GM23338 (cell line): ENCODE measurements around the gene CXXC5. TPM values are rescaled to one million over a fixed set of nuclear protein-coding genes. Genes with fewer than 3 reads are reported as not detected.
A peak's percentile ranks its signal among the peaks of the same experiment; 100 is the strongest.

Experiments used
- ATAC-seq: fragments of 200-7000 bp; cut with Tn5 transposase; 3 replicates; pipeline ENCODE4 v1.9.1; 2020
- DNase-seq: peaks from one replicate; pipeline ENCODE4 v3.0.0-alpha.2; 2015; ENCODE audit warnings: low spot score
- H2AFZ ChIP-seq: fragments of 200-600 bp; sonication (generic); 2 replicates; pipeline ENCODE4 v1.8.0; 2016; ENCODE audit warnings: antibody characterized with exemption, mild to moderate bottlenecking, moderate library complexity
- H3F3A ChIP-seq: fragments of 200-600 bp; sonication (generic); replicated peaks from 2 replicates; pipeline ENCODE4 v1.8.0; 2017; ENCODE audit warnings: antibody characterized with exemption, mixed run types, low read depth
- H3K27ac ChIP-seq: fragments of 200-600 bp; sonication (generic); 2 replicates; pipeline ENCODE4 v1.6.1; 2016; ENCODE audit warnings: low read depth
- H3K27me3 ChIP-seq: fragments of 200-600 bp; sonication (generic); 2 replicates; pipeline ENCODE4 v1.8.0; 2016; ENCODE audit warnings: mild to moderate bottlenecking, mixed run types, moderate library complexity; ENCODE audit not compliant: insufficient read depth
- H3K36me3 ChIP-seq: fragments of 200-600 bp; sonication (generic); 2 replicates; pipeline ENCODE4 v1.8.0; 2016; ENCODE audit warnings: mild to moderate bottlenecking; ENCODE audit not compliant: insufficient read depth
- H3K4me1 ChIP-seq: fragments of 200-600 bp; sonication (generic); 2 replicates; pipeline ENCODE4 v1.8.0; 2016; ENCODE audit warnings: mild to moderate bottlenecking, moderate library complexity; ENCODE audit not compliant: insufficient read depth
- H3K4me2 ChIP-seq: fragments of 200-600 bp; sonication (generic); 2 replicates; pipeline ENCODE4 v1.7.1; 2017; ENCODE audit warnings: mixed run types
- H3K4me3 ChIP-seq: fragments of 200-600 bp; sonication (generic); 2 replicates; pipeline ENCODE4 v1.6.1; 2016; ENCODE audit warnings: mixed run types
- H3K79me2 ChIP-seq: fragments of 200-600 bp; sonication (generic); replicated peaks from 2 replicates; pipeline ENCODE4 v1.8.0; 2017; ENCODE audit warnings: mild to moderate bottlenecking; ENCODE audit not compliant: insufficient read depth
- H3K9me2 ChIP-seq: fragments of 200-600 bp; sonication (generic); 2 replicates; pipeline ENCODE4 v1.8.0; 2017; ENCODE audit not compliant: insufficient read depth
- H4K20me1 ChIP-seq: fragments of 200-600 bp; sonication (generic); replicated peaks from 2 replicates; pipeline ENCODE4 v1.8.0; 2017; ENCODE audit warnings: mild to moderate bottlenecking; ENCODE audit not compliant: insufficient read depth
- H3K27ac Mint-ChIP-seq: 2 replicates; pipeline ENCODE4 v1.8.0; 2020; ENCODE audit warnings: inconsistent platforms, mild to moderate bottlenecking, moderate library complexity, mixed read lengths
- H3K27me3 Mint-ChIP-seq: 3 replicates; pipeline ENCODE4 v1.8.0; 2022; ENCODE audit warnings: low read depth, mild to moderate bottlenecking, moderate library complexity, mixed read lengths, inconsistent platforms; ENCODE audit not compliant: insufficient read depth, poor library complexity
- H3K36me3 Mint-ChIP-seq: 3 replicates; pipeline ENCODE4 v1.8.0; 2021; ENCODE audit warnings: low read depth, mild to moderate bottlenecking, inconsistent platforms, moderate library complexity, mixed read lengths
- H3K4me1 Mint-ChIP-seq: 3 replicates; pipeline ENCODE4 v1.8.0; 2020; ENCODE audit warnings: mild to moderate bottlenecking, inconsistent platforms, mixed read lengths
- H3K4me3 Mint-ChIP-seq: 3 replicates; pipeline ENCODE4 v1.8.0; 2021; ENCODE audit warnings: moderate library complexity, mild to moderate bottlenecking, inconsistent platforms, mixed read lengths
- H3K9me3 Mint-ChIP-seq: 3 replicates; pipeline ENCODE4 v1.8.0; 2020; ENCODE audit warnings: moderate library complexity, mild to moderate bottlenecking, inconsistent platforms, mixed read lengths
- CREB1 ChIP-seq: fragments of 250-450 bp; sonication (Bioruptor Pico); IDR thresholded peaks from 2 replicates; pipeline ENCODE4 v1.5.0; 2020; ENCODE audit warnings: low read depth, mild to moderate bottlenecking, moderate library complexity
- CTCF ChIP-seq, 2 experiments: fragments of 200-600 bp in 1 of 2; sonication (generic) in 1 of 2; conservative IDR thresholded peaks; 2 replicates each; pipeline versions ENCODE4 v1.5.1 to v1.6.1; 2016 to 2017; ENCODE audit warnings: antibody characterized with exemption in 2 of 2, low read depth in 2 of 2, mild to moderate bottlenecking in 2 of 2, moderate library complexity in 1 of 2
- ETS1 ChIP-seq: IDR thresholded peaks from 2 replicates; pipeline ENCODE4 v1.6.1; 2016; ENCODE audit warnings: antibody characterized with exemption
- EZH2 ChIP-seq: fragments of 200-600 bp; sonication (generic); IDR thresholded peaks from one replicate; pipeline ENCODE4 v1.8.0; 2017; ENCODE audit warnings: antibody characterized with exemption, mild to moderate bottlenecking, low read depth; ENCODE audit not compliant: unreplicated experiment
- EZH2phosphoT487 ChIP-seq: fragments of 200-600 bp; sonication (generic); IDR thresholded peaks from one replicate; pipeline ENCODE4 v1.8.1; 2018; ENCODE audit warnings: antibody characterized with exemption; ENCODE audit not compliant: unreplicated experiment
- JUNB ChIP-seq: IDR thresholded peaks from one replicate; pipeline ENCODE4 v1.6.1; 2016; ENCODE audit warnings: antibody characterized with exemption; ENCODE audit not compliant: unreplicated experiment
- NANOG ChIP-seq: IDR thresholded peaks from 2 replicates; pipeline ENCODE4 v1.6.1; 2016; ENCODE audit warnings: antibody characterized with exemption, borderline replicate concordance
- POLR2AphosphoS5 ChIP-seq: IDR thresholded peaks from 2 replicates; pipeline ENCODE4 v1.6.1; 2016; ENCODE audit warnings: antibody characterized with exemption, low read depth
- REST ChIP-seq: IDR thresholded peaks from one replicate; pipeline ENCODE4 v1.6.1; 2018; ENCODE audit warnings: antibody characterized with exemption; ENCODE audit not compliant: unreplicated experiment
- STAT1 ChIP-seq: IDR thresholded peaks from one replicate; pipeline ENCODE4 v1.6.1; 2016; ENCODE audit warnings: antibody characterized with exemption; ENCODE audit not compliant: unreplicated experiment
- ZNF114 ChIP-seq: fragments of 250-450 bp; sonication (Bioruptor Pico); IDR thresholded peaks from 2 replicates; pipeline ENCODE4 v1.5.0; 2020; ENCODE audit warnings: mild to moderate bottlenecking, moderate library complexity
- ZNF331 ChIP-seq: fragments of 250-450 bp; sonication (Bioruptor Pico); IDR thresholded peaks from 2 replicates; pipeline ENCODE4 v1.5.0; 2020; ENCODE audit warnings: low read depth, mild to moderate bottlenecking, moderate library complexity
- polyA plus RNA-seq: library from polyadenylated mRNA; unstranded; fragments of >200 nt; fragmentation: Nextera tagmentation; extraction: Ambion mirVana; gene quantifications from 2 replicates; pipeline ENCODE4 v1.2.1, GENCODE V29; 2016
- total RNA-seq: library from RNA; depleted of rRNA; stranded (reverse); fragments of >200 nt; shearing (Covaris generic); gene quantifications from 2 replicates; pipeline ENCODE4 v1.2.3, GENCODE V29; 2014
- TF ChIP-seq, protein P1 (sequence below): fragments of 250-450 bp; sonication (Bioruptor Pico); IDR thresholded peaks from 2 replicates; pipeline ENCODE4 v1.5.0; 2020; ENCODE audit warnings: mild to moderate bottlenecking, moderate library complexity

Gene CXXC5
- total and polyA plus RNA-seq, 2 experiments from 2014 or later, result 63.3 to 111 TPM

GRCh38 chr5:139678751-139679750, 30.9 kb downstream of the CXXC5 start:
- Mint-ChIP-seq H3K4me1 (peaks cover 57% of the 10 kb centered on the region), H3K27ac (no peak overlapping the region), H3K4me3 (no peak overlapping the region), H3K27me3 (peaks cover 26% of the 10 kb centered on the region), H3K9me3 (no peaks in the 10 kb centered on the region), H3K36me3 (peaks cover 41% of the 10 kb centered on the region)
- no peak for DNase-seq
- H3K79me2 ChIP-seq, result peaks cover 40% of the 10 kb centered on the region
- no peak overlapping the region for H3K4me2 ChIP-seq
- H4K20me1 ChIP-seq, result peaks cover 47% of the 10 kb centered on the region
- ATAC-seq, result peak; percentile 28
- no peak overlapping the region for H2AFZ ChIP-seq
- H3K4me1 ChIP-seq, result peaks cover 28% of the 10 kb centered on the region
- H3K27ac ChIP-seq, result no peak overlapping the region
- H3K4me3 ChIP-seq, result no peak overlapping the region
- no peaks in the 10 kb centered on the region for H3K9me2 ChIP-seq
- no peaks in the 10 kb centered on the region for H3K27me3 ChIP-seq
- H3K36me3 ChIP-seq, result no peaks in the 10 kb centered on the region; the same call in 1 of the 2 replicates
- TF ChIP-seq REST (no peak), NANOG (no peak), ETS1 (no peak), CREB1 (CRISPR knock-in tag) (no peak), ZNF331 (CRISPR knock-in tag) (no peak), STAT1 (no peak), JUNB (no peak), EZH2phosphoT487 (no peak), ZNF114 (CRISPR knock-in tag) (no peak), EZH2 (no peak), POLR2AphosphoS5 (no peak), CTCF (conservative IDR thresholded peaks at IDR 0.05; ENCODE audit: low read depth in 2 of 2) (no peak)
- TF ChIP-seq, protein P1, sequence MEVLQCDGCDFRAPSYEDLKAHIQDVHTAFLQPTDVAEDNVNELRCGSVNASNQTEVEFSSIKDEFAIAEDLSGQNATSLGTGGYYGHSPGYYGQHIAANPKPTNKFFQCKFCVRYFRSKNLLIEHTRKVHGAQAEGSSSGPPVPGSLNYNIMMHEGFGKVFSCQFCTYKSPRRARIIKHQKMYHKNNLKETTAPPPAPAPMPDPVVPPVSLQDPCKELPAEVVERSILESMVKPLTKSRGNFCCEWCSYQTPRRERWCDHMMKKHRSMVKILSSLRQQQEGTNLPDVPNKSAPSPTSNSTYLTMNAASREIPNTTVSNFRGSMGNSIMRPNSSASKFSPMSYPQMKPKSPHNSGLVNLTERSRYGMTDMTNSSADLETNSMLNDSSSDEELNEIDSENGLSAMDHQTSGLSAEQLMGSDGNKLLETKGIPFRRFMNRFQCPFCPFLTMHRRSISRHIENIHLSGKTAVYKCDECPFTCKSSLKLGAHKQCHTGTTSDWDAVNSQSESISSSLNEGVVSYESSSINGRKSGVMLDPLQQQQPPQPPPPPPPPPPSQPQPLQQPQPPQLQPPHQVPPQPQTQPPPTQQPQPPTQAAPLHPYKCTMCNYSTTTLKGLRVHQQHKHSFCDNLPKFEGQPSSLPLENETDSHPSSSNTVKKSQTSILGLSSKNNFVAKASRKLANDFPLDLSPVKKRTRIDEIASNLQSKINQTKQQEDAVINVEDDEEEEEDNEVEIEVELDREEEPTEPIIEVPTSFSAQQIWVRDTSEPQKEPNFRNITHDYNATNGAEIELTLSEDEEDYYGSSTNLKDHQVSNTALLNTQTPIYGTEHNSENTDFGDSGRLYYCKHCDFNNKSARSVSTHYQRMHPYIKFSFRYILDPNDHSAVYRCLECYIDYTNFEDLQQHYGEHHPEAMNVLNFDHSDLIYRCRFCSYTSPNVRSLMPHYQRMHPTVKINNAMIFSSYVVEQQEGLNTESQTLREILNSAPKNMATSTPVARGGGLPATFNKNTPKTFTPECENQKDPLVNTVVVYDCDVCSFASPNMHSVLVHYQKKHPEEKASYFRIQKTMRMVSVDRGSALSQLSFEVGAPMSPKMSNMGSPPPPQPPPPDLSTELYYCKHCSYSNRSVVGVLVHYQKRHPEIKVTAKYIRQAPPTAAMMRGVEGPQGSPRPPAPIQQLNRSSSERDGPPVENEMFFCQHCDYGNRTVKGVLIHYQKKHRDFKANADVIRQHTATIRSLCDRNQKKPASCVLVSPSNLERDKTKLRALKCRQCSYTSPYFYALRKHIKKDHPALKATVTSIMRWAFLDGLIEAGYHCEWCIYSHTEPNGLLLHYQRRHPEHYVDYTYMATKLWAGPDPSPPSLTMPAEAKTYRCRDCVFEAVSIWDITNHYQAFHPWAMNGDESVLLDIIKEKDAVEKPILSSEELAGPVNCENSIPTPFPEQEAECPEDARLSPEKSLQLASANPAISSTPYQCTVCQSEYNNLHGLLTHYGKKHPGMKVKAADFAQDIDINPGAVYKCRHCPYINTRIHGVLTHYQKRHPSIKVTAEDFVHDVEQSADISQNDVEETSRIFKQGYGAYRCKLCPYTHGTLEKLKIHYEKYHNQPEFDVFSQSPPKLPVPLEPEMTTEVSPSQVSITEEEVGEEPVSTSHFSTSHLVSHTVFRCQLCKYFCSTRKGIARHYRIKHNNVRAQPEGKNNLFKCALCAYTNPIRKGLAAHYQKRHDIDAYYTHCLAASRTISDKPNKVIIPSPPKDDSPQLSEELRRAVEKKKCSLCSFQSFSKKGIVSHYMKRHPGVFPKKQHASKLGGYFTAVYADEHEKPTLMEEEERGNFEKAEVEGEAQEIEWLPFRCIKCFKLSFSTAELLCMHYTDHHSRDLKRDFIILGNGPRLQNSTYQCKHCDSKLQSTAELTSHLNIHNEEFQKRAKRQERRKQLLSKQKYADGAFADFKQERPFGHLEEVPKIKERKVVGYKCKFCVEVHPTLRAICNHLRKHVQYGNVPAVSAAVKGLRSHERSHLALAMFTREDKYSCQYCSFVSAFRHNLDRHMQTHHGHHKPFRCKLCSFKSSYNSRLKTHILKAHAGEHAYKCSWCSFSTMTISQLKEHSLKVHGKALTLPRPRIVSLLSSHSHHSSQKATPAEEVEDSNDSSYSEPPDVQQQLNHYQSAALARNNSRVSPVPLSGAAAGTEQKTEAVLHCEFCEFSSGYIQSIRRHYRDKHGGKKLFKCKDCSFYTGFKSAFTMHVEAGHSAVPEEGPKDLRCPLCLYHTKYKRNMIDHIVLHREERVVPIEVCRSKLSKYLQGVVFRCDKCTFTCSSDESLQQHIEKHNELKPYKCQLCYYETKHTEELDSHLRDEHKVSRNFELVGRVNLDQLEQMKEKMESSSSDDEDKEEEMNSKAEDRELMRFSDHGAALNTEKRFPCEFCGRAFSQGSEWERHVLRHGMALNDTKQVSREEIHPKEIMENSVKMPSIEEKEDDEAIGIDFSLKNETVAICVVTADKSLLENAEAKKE (CRISPR knock-in tag), result no peak
- H3F3A ChIP-seq, result peaks cover 20% of the 10 kb centered on the region; the same call in 1 of the 2 replicates
